ENCODE measurements around the gene UBL5. TPM values are rescaled to one million over a fixed set of nuclear protein-coding genes. Genes with fewer than 3 reads are reported as not detected.

Gene UBL5
- polyA plus RNA-seq, 1 donor, result 282 TPM

DNA sequence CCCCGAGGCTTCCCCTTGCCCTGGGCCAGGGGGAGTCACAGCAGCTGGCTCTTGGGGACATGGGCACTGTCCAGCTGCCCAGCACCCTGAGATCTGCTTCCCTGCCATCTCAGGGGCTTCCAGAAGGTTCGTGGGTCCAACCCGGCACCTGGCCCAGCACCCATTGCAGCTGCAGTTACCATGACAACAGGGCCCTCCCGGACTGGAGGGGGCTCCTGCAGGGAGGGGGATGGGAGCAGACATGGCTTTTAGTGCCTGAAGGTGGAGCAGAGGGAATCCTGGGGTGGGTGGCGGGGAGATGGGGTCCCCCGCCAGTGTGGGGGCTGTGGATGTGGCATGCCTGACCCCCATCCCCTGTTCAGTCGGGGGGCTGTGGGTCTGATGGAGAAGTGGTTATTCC is 22.1 kb downstream of the UBL5 start:
- H3K36me3 ChIP-seq (ENCODE audit: control insufficient read depth, insufficient read depth, low read length), result peaks cover 25% of the 10 kb centered on the region

DNA sequence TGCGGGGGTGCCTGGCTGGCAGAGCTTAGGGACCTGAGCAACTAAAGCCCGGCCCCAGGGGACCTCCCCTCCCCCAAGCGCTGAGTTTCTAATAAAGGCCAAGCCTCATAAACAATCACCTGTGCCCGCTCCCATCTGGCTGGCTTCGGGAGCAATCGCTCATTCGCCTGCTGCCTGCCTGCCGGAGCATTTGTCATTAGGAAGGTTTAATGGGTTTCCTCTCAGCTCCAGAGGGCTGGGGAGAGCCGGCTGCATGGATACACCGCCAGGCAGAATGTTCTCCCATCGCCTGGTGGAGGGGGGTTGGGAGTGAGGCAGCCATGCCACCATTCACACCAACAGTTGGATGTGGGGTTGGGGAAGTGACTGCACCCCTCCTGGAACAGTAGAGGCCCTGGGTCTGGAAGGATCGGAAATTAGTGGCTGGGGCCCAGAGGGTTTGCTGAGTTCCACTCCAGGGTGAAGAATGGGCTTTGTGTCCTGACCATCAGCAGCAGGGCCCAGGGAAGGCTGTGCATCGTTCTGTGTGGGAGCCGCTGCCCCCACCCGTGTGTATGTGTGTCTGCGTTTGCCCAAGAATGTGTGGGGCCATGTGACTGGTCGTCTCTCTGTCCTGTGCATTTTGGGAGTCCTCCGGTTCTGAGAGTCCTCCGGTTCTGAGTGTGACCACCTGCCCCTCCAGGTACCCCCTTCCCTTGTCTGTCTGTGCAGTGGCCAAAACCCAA is 22.7 kb downstream of the UBL5 start:
- Histone ChIP-seq H3K36me3 (ENCODE audit: control insufficient read depth, insufficient read depth, low read length) (peaks cover 22% of the 10 kb centered on the region), H3K9me3 (ENCODE audit: control insufficient read depth, low read depth, low read length) (peaks cover 8% of the 10 kb centered on the region), H3K4me1 (ENCODE audit: control insufficient read depth, insufficient read depth, low read length) (no peaks in the 10 kb centered on the region), H3K4me3 (ENCODE audit: low read length) (no peak overlapping the region), H3K27me3 (ENCODE audit: control insufficient read depth, insufficient read depth, low read length) (no peaks in the 10 kb centered on the region), H3K27ac (ENCODE audit: low read length) (no peak overlapping the region)
- DNase-seq, result no peak
- WGBS (ENCODE audit: insufficient coverage, low lambda C conversion rate), result no CpG with 5 or more reads among the region's 19 CpGs

More for the DNA sequence above, 22.1 kb downstream of the UBL5 start:
- Histone ChIP-seq H3K27ac (ENCODE audit: low read length) (no peak overlapping the region), H3K9me3 (ENCODE audit: control insufficient read depth, low read depth, low read length) (peaks cover 8% of the 10 kb centered on the region), H3K27me3 (ENCODE audit: control insufficient read depth, insufficient read depth, low read length) (no peaks in the 10 kb centered on the region), H3K4me1 (ENCODE audit: control insufficient read depth, insufficient read depth, low read length) (no peaks in the 10 kb centered on the region), H3K4me3 (ENCODE audit: low read length) (no peak overlapping the region)
- no CpG with 5 or more reads among the region's 7 CpGs for WGBS (ENCODE audit: insufficient coverage, low lambda C conversion rate)
- no peak for DNase-seq

DNA sequence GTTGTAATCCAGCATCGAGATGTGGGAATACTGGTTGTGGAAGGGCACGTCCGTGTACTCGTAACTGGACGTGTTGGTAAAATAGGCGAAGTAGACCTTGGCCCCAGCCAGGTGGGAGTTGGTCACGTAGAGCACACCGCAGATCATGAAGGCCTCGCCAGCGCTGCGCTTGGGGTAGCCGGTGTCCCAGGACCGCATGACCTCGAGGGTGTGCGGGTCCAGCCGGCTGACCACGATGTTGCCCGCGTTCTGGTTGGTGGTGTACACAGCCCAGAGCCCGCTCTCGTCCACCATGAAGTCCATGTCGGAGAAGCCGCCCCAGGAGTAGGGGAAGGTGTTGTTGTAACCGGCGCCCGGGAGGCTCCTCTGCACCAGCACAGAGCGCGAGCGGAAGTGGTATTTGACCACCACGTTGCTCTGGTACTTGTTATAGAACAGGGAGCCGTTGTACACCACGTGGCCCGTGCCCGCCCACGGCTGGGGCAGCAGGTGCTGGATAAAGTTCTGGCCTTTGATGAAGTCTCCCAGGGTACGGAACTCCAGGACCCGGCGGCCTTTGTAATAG is 26.6 kb downstream of the UBL5 start:
- H3K4me3 ChIP-seq (ENCODE audit: low read length), result no peak overlapping the region
- DNase-seq, result no peak
- H3K27ac ChIP-seq (ENCODE audit: low read length), result no peak overlapping the region
- WGBS (ENCODE audit: insufficient coverage, low lambda C conversion rate), result no CpG with 5 or more reads among the region's 38 CpGs
- peaks cover 4% of the 10 kb centered on the region for H3K36me3 ChIP-seq (ENCODE audit: control insufficient read depth, insufficient read depth, low read length)
- H3K9me3 ChIP-seq (ENCODE audit: control insufficient read depth, low read depth, low read length), result peaks cover 8% of the 10 kb centered on the region
- H3K27me3 ChIP-seq (ENCODE audit: control insufficient read depth, insufficient read depth, low read length), result no peaks in the 10 kb centered on the region
- H3K4me1 ChIP-seq (ENCODE audit: control insufficient read depth, insufficient read depth, low read length), result no peaks in the 10 kb centered on the region

GRCh38 chr19:9856609-9857008 is 28.9 kb downstream of the UBL5 start:
- DNase-seq, result no peak
- H3K9me3 ChIP-seq (ENCODE audit: control insufficient read depth, low read depth, low read length), result peaks cover 8% of the 10 kb centered on the region
- H3K27me3 ChIP-seq (ENCODE audit: control insufficient read depth, insufficient read depth, low read length), result no peaks in the 10 kb centered on the region
- no CpG with 5 or more reads among the region's 9 CpGs for WGBS (ENCODE audit: insufficient coverage, low lambda C conversion rate)
- H3K4me1 ChIP-seq (ENCODE audit: control insufficient read depth, insufficient read depth, low read length), result no peaks in the 10 kb centered on the region
- no peak overlapping the region for H3K4me3 ChIP-seq (ENCODE audit: low read length)
- H3K27ac ChIP-seq (ENCODE audit: low read length), result no peak overlapping the region
- no peaks in the 10 kb centered on the region for H3K36me3 ChIP-seq (ENCODE audit: control insufficient read depth, insufficient read depth, low read length)

GRCh38 chr19:9857076-9857721 is 29.5 kb downstream of the UBL5 start:
- H3K4me1 ChIP-seq (ENCODE audit: control insufficient read depth, insufficient read depth, low read length), result no peaks in the 10 kb centered on the region
- no peak overlapping the region for H3K27ac ChIP-seq (ENCODE audit: low read length)
- no peak overlapping the region for H3K4me3 ChIP-seq (ENCODE audit: low read length)
- no peaks in the 10 kb centered on the region for H3K36me3 ChIP-seq (ENCODE audit: control insufficient read depth, insufficient read depth, low read length)
- no peak for DNase-seq
- peaks cover 8% of the 10 kb centered on the region for H3K9me3 ChIP-seq (ENCODE audit: control insufficient read depth, low read depth, low read length)
- WGBS (ENCODE audit: insufficient coverage, low lambda C conversion rate), result no CpG with 5 or more reads among the region's 13 CpGs
- no peaks in the 10 kb centered on the region for H3K27me3 ChIP-seq (ENCODE audit: control insufficient read depth, insufficient read depth, low read length)

DNA sequence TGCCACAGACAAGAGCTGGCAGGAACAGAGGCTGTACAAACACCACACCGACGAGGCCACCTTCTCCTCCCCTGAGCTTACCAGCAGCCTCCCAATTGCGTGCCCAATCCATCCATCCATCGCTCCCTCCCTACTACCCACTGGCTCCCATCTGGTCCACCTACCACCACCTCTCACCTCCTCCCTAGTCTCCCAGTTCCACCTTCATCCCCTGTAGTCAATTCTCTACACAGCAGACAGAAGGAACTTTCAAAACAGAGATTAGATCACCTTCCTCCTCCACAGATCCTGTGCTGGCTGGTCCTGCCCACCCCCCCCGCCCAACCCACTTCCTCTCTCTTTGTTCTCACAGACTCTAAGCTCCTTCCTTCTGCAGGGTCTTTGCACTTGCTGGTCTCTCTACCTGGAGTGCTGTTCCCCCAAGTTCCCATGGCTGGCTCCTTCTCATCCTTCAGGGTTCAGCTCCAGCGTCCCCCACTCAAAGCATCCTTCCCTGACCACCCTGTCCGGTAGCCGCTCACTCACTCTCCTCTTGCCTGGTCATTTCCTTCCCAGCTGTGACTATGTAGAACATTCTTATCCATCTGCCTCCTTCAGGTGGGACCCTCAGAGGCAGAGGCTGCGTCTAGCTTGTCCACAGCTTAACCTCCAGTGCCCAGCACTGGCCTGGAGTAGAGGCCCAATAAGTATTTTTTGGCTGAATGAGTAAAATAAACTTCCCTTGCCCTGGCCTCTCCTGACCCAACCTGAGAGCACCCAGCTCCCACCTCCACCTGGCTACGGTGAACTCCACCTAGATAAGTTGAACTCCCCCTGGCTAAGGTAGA is 30.4 kb downstream of the UBL5 start:
- Histone ChIP-seq H3K36me3 (ENCODE audit: control insufficient read depth, insufficient read depth, low read length) (no peaks in the 10 kb centered on the region), H3K9me3 (ENCODE audit: control insufficient read depth, low read depth, low read length) (peaks cover 8% of the 10 kb centered on the region), H3K4me1 (ENCODE audit: control insufficient read depth, insufficient read depth, low read length) (no peaks in the 10 kb centered on the region), H3K27me3 (ENCODE audit: control insufficient read depth, insufficient read depth, low read length) (no peaks in the 10 kb centered on the region), H3K27ac (ENCODE audit: low read length) (no peak overlapping the region), H3K4me3 (ENCODE audit: low read length) (no peak overlapping the region)
- no CpG with 5 or more reads among the region's 10 CpGs for WGBS (ENCODE audit: insufficient coverage, low lambda C conversion rate)
- no peak for DNase-seq

- DNase-seq, result no peak
- no peaks in the 10 kb centered on the region for H3K4me1 ChIP-seq (ENCODE audit: control insufficient read depth, insufficient read depth, low read length)
- no peak overlapping the region for H3K4me3 ChIP-seq (ENCODE audit: low read length)
- H3K36me3 ChIP-seq (ENCODE audit: control insufficient read depth, insufficient read depth, low read length), result no peaks in the 10 kb centered on the region
- no peak overlapping the region for H3K27ac ChIP-seq (ENCODE audit: low read length)
- no peaks in the 10 kb centered on the region for H3K27me3 ChIP-seq (ENCODE audit: control insufficient read depth, insufficient read depth, low read length)
- H3K9me3 ChIP-seq (ENCODE audit: control insufficient read depth, low read depth, low read length), result peaks cover 8% of the 10 kb centered on the region
Measured at GRCh38 chr19:9858766-9859165, 31.0 kb downstream of the UBL5 start.

- H3K4me3 ChIP-seq (ENCODE audit: low read length), result no peak overlapping the region
- H3K36me3 ChIP-seq (ENCODE audit: control insufficient read depth, insufficient read depth, low read length), result no peaks in the 10 kb centered on the region
- no CpG with 5 or more reads among the region's 8 CpGs for WGBS (ENCODE audit: insufficient coverage, low lambda C conversion rate)
- H3K9me3 ChIP-seq (ENCODE audit: control insufficient read depth, low read depth, low read length), result no peaks in the 10 kb centered on the region
- no peaks in the 10 kb centered on the region for H3K4me1 ChIP-seq (ENCODE audit: control insufficient read depth, insufficient read depth, low read length)
- DNase-seq, result no peak
- no peaks in the 10 kb centered on the region for H3K27me3 ChIP-seq (ENCODE audit: control insufficient read depth, insufficient read depth, low read length)
- H3K27ac ChIP-seq (ENCODE audit: low read length), result no peak overlapping the region
Measured at GRCh38 chr19:9860407-9860806, 32.7 kb downstream of the UBL5 start.

DNA sequence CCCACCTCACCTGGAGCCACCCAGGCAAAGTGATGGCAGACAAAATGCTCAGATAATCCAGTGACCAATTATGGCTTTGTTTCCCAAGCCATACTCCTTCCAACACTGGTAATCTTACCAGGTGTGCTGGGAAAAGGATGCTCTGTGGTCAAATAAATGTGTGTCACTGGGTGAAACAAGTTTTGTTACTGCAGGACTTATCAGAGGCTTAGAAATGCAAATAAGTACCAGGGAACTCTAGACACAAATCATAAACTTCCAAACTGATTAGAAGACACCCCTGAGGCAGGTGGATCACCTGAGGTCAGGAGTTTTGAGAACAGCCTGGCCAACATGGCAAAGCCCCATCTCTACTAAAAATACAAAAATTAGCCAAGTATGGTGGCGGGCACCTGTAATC is 33.8 kb downstream of the UBL5 start:
- H3K9me3 ChIP-seq (ENCODE audit: control insufficient read depth, low read depth, low read length), result no peaks in the 10 kb centered on the region
- H3K36me3 ChIP-seq (ENCODE audit: control insufficient read depth, insufficient read depth, low read length), result no peaks in the 10 kb centered on the region
- no peaks in the 10 kb centered on the region for H3K27me3 ChIP-seq (ENCODE audit: control insufficient read depth, insufficient read depth, low read length)
- no peaks in the 10 kb centered on the region for H3K4me1 ChIP-seq (ENCODE audit: control insufficient read depth, insufficient read depth, low read length)
- no peak overlapping the region for H3K4me3 ChIP-seq (ENCODE audit: low read length)
- DNase-seq, result no peak
- no CpG with 5 or more reads among the region's 1 CpG for WGBS (ENCODE audit: insufficient coverage, low lambda C conversion rate)
- H3K27ac ChIP-seq (ENCODE audit: low read length), result no peak overlapping the region

GRCh38 chr19:9862938-9863337 is 35.2 kb downstream of the UBL5 start:
- no CpG with 5 or more reads among the region's 4 CpGs for WGBS (ENCODE audit: insufficient coverage, low lambda C conversion rate)
- Histone ChIP-seq H3K36me3 (ENCODE audit: control insufficient read depth, insufficient read depth, low read length) (no peaks in the 10 kb centered on the region), H3K27ac (ENCODE audit: low read length) (no peak overlapping the region), H3K27me3 (ENCODE audit: control insufficient read depth, insufficient read depth, low read length) (no peaks in the 10 kb centered on the region), H3K4me3 (ENCODE audit: low read length) (no peak overlapping the region), H3K9me3 (ENCODE audit: control insufficient read depth, low read depth, low read length) (no peaks in the 10 kb centered on the region), H3K4me1 (ENCODE audit: control insufficient read depth, insufficient read depth, low read length) (no peaks in the 10 kb centered on the region)
- no peak for DNase-seq

Measured in large intestine (tissue), 3 donors.